Osteocyte (in vitro differentiated cells): ENCODE measurements around the gene AAMDC. TPM values are rescaled to one million over a fixed set of nuclear protein-coding genes. Genes with fewer than 3 reads are reported as not detected.
A peak's percentile ranks its signal among the peaks of the same experiment; 100 is the strongest.
"Not testable (repeated sequence)": the region's sequence is repeated elsewhere in the genome, so short reads cannot be mapped to it uniquely, and the experiment has no call there.

Experiments
- DNase-seq: peaks from one replicate; pipeline ENCODE4 v3.0.0; 2021; ENCODE audit warnings: mixed read lengths; ENCODE audit not compliant: unreplicated experiment; ENCODE audit errors: extremely low spot score
- H3K27ac Mint-ChIP-seq: one replicate; pipeline ENCODE4 v1.8.0; 2021; ENCODE audit warnings: mild to moderate bottlenecking, mixed read lengths; ENCODE audit not compliant: unreplicated experiment
- H3K27me3 Mint-ChIP-seq: one replicate; pipeline ENCODE4 v1.8.0; 2021; ENCODE audit warnings: mixed read lengths; ENCODE audit not compliant: unreplicated experiment
- H3K36me3 Mint-ChIP-seq: one replicate; pipeline ENCODE4 v1.8.0; 2021; ENCODE audit warnings: mixed read lengths; ENCODE audit not compliant: unreplicated experiment
- H3K4me1 Mint-ChIP-seq: one replicate; pipeline ENCODE4 v1.8.0; 2021; ENCODE audit warnings: mixed read lengths; ENCODE audit not compliant: unreplicated experiment
- H3K4me3 Mint-ChIP-seq: one replicate; pipeline ENCODE4 v1.8.0; 2021; ENCODE audit warnings: mild to moderate bottlenecking, moderate library complexity, mixed read lengths; ENCODE audit not compliant: unreplicated experiment
- H3K9me3 Mint-ChIP-seq: one replicate; pipeline ENCODE4 v1.8.0; 2021; ENCODE audit warnings: mixed read lengths; ENCODE audit not compliant: unreplicated experiment
- total RNA-seq: library from RNA; stranded (reverse); gene quantifications from 2 replicates; pipeline ENCODE4 v1.2.1, GENCODE V29; 2021
- TF ChIP-seq, protein P1 (sequence below): fragments of 200-600 bp; sonication (generic); IDR thresholded peaks from 2 replicates; pipeline ENCODE4 v1.5.0; 2021; ENCODE audit warnings: antibody characterized with exemption, mild to moderate bottlenecking, moderate library complexity

AAMDC gene
- total RNA-seq, 1 donor from 2014 or later, result 38.0 TPM

GRCh38 chr11:77908835-77909234, 87.9 kb downstream of the AAMDC start:
- no peaks in the 10 kb centered on the region for H3K27me3 Mint-ChIP-seq
- H3K9me3 Mint-ChIP-seq, result no peaks in the 10 kb centered on the region
- H3K36me3 Mint-ChIP-seq, result peaks cover 13% of the 10 kb centered on the region
- no peak for DNase-seq
- TF ChIP-seq, protein P1, sequence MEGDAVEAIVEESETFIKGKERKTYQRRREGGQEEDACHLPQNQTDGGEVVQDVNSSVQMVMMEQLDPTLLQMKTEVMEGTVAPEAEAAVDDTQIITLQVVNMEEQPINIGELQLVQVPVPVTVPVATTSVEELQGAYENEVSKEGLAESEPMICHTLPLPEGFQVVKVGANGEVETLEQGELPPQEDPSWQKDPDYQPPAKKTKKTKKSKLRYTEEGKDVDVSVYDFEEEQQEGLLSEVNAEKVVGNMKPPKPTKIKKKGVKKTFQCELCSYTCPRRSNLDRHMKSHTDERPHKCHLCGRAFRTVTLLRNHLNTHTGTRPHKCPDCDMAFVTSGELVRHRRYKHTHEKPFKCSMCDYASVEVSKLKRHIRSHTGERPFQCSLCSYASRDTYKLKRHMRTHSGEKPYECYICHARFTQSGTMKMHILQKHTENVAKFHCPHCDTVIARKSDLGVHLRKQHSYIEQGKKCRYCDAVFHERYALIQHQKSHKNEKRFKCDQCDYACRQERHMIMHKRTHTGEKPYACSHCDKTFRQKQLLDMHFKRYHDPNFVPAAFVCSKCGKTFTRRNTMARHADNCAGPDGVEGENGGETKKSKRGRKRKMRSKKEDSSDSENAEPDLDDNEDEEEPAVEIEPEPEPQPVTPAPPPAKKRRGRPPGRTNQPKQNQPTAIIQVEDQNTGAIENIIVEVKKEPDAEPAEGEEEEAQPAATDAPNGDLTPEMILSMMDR, result no peak
- no peak overlapping the region for H3K27ac Mint-ChIP-seq
- H3K4me3 Mint-ChIP-seq, result no peak overlapping the region
- peaks cover 23% of the 10 kb centered on the region for H3K4me1 Mint-ChIP-seq

- Mint-ChIP-seq H3K4me3 (no peak overlapping the region), H3K4me1 (peaks cover 27% of the 10 kb centered on the region), H3K27me3 (no peaks in the 10 kb centered on the region), H3K9me3 (no peaks in the 10 kb centered on the region), H3K27ac (no peak overlapping the region), H3K36me3 (peaks cover 13% of the 10 kb centered on the region)
- no peak for DNase-seq
- TF ChIP-seq, protein P1, result no peak
Measured at GRCh38 chr11:77909277-77909676, 88.3 kb downstream of the AAMDC start.

GRCh38 chr11:77910828-77911227, 89.9 kb downstream of the AAMDC start:
- DNase-seq, H3K9me3 Mint-ChIP-seq, H3K27me3 Mint-ChIP-seq, H3K4me3 Mint-ChIP-seq: not testable (repeated sequence)
- Mint-ChIP-seq H3K27ac (peak overlapping the region; percentile 91), H3K36me3 (peaks cover 13% of the 10 kb centered on the region), H3K4me1 (peaks cover 41% of the 10 kb centered on the region)

DNA sequence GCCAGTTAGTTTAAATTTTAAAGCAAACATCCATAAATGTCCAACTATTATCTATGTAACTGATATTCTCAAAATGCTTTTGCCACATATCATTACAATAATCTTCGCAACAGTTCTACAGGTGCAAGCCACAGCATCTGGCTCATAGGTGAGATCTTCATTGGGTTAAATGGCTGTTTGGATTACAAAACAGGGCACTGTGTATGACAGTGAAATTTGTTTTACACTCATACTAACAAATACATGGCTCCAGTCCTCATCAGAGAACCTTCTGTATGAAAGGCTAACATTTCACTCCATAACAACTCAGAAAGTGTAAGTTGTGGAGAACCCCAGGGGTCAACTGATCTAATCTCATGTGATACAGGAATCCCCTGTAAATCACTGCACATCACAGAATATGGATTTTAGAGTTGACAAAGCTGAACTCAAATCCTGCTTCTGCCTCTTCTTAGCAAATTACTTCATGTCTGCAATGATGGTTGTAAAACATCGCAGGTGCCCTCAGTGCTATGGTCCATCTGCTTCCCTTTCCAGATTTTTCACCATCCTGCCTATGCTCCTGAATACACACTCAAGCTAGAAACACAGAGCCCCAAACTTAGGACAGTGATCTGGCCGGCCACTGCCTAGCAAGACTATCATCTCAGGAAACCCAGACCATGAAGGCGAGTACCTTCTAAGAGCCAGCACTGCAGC, 92.8 kb downstream of the AAMDC start:
- H3K9me3 Mint-ChIP-seq, DNase-seq, H3K4me3 Mint-ChIP-seq, H3K27me3 Mint-ChIP-seq: not testable (repeated sequence)
- Mint-ChIP-seq H3K4me1 (peaks cover 41% of the 10 kb centered on the region), H3K27ac (peak overlapping the region; percentile 95), H3K36me3 (peaks cover 11% of the 10 kb centered on the region)

GRCh38 chr11:77914307-77914791, 93.4 kb downstream of the AAMDC start:
- Mint-ChIP-seq H3K4me1 (peaks cover 41% of the 10 kb centered on the region), H3K36me3 (peaks cover 11% of the 10 kb centered on the region), H3K27ac (peak overlapping the region; percentile 95)
- not testable (repeated sequence) for DNase-seq, H3K4me3 Mint-ChIP-seq, H3K9me3 Mint-ChIP-seq, H3K27me3 Mint-ChIP-seq

DNA sequence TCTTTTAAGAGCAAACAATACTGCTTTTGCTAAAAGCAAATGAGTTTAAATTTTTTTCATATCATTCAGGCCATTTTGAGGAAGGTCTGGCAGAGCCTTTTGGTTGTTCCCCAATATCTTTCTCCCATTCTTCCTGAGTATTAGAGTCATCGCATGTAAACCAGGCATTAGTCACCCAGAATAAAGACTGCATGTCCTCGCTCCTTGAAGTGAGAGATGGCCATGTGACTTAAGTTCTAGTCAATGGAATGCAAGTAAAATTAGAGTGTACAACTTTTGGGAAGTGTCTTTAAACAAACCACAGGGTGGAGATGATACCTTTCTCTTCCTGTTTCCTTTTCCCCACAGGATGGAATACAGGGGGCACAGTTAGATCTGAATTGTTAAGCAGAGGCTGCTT, 96.8 kb downstream of the AAMDC start:
- H3K27ac Mint-ChIP-seq, DNase-seq, H3K27me3 Mint-ChIP-seq, H3K4me3 Mint-ChIP-seq, H3K9me3 Mint-ChIP-seq, H3K36me3 Mint-ChIP-seq: not testable (repeated sequence)
- peaks cover 28% of the 10 kb centered on the region for H3K4me1 Mint-ChIP-seq

Other genes starting within 250 kb of the AAMDC start
- gene AQP11, start 231.2 kb upstream of the AAMDC start, total RNA-seq, result 0.76 and 0.91 TPM in 2 replicates
- 87.4 and 88.0 TPM in 2 replicates for gene CLNS1A, start 183.3 kb upstream of the AAMDC start, total RNA-seq
- 74.2 and 85.6 TPM in 2 replicates for gene RSF1, start 422 bp upstream of the AAMDC start, total RNA-seq
- 37.9 and 41.6 TPM in 2 replicates for gene INTS4, start 173.5 kb downstream of the AAMDC start, total RNA-seq
- gene KCTD14, start 202.1 kb downstream of the AAMDC start, total RNA-seq, result 0.73 and 1.0 TPM in 2 replicates
- not detected in 2 replicates for gene THRSP, start 242.7 kb downstream of the AAMDC start, total RNA-seq